ENCODE results near the gene PLA2G6.

Gene PLA2G6, protein sequence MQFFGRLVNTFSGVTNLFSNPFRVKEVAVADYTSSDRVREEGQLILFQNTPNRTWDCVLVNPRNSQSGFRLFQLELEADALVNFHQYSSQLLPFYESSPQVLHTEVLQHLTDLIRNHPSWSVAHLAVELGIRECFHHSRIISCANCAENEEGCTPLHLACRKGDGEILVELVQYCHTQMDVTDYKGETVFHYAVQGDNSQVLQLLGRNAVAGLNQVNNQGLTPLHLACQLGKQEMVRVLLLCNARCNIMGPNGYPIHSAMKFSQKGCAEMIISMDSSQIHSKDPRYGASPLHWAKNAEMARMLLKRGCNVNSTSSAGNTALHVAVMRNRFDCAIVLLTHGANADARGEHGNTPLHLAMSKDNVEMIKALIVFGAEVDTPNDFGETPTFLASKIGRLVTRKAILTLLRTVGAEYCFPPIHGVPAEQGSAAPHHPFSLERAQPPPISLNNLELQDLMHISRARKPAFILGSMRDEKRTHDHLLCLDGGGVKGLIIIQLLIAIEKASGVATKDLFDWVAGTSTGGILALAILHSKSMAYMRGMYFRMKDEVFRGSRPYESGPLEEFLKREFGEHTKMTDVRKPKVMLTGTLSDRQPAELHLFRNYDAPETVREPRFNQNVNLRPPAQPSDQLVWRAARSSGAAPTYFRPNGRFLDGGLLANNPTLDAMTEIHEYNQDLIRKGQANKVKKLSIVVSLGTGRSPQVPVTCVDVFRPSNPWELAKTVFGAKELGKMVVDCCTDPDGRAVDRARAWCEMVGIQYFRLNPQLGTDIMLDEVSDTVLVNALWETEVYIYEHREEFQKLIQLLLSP

DNA sequence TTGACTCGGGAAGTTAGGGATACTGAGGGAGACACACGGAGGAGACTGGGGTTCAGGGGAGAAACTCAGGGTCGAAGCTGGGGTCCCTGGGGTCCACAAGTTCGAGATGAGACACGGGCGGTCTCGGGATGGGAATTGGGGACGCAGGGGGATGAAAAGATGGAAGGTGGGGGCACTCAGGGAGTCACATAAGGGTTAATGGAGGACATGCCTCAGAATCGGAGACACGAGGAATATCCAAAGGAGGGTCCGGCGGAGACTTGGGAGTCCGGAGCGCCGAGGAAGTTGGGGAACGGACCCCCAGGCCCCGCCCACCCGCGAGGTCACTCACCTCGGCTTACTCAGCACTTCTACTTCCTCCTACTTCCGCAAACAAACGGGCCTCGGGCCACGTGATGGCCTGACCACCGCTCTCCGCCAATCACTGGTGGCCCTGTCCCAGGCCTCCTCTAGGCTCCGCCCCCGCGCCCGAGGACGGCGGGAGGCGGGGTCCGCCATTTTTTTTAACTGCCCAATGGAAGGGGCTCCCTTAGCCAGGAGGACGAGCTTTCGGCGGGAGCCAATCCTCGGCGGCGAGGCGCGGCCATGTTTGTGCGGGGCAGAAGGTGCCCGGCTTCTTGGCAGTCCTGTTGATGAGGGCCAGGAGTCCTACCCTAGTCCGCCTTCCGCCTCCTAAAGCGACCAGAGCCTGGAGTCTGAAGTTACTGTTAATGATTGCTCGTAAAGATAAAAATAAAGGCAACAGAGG lies at the start of gene PLA2G6:
Gene PLA2G6, minus strand, starts transcription at position 378 of the 748 bp plus-strand sequence. CDS start 12,404 bp downstream, outside the sequence.
- DNase-seq: peak; percentile 99

GRCh38 chr22:38230916-38231315 lies 49.3 kb upstream of the PLA2G6 start:
- no peak for DNase-seq

DNA sequence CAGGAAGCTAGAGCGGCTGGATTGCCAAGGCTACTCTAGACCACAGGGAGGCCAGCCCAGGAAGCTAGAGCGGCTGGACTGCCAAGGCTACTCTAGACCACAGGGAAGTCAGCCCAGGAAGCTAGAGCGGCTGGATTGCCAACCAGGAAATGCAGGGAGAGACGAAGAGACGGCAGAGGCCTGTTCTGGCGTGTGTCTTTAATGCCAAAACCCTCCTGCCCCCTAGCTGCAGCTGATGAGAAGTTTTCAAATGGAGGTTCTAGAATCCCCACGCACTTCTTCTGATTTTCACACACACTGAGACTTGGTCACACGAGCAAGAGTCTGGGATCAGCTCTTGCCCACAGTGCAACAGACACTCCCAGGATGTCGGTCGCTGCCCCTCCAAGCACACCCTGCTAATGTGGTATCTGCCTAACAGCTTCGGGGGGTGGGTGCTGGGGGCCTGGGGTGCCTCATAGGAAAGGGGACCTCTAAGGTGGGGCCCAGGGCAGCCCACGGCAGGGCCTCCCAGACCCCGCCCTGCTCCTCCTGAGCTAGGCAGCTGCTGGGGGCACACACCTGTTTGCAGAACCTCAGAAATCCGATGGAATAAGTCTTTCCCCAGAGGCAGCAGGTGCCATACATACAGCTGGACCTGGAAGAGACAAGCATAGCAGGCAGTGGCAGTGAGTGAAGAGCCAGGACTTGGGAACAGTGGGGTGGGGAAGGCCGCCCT lies 48.6 kb upstream of the PLA2G6 start:
- DNase-seq: peak; percentile 56

DNA sequence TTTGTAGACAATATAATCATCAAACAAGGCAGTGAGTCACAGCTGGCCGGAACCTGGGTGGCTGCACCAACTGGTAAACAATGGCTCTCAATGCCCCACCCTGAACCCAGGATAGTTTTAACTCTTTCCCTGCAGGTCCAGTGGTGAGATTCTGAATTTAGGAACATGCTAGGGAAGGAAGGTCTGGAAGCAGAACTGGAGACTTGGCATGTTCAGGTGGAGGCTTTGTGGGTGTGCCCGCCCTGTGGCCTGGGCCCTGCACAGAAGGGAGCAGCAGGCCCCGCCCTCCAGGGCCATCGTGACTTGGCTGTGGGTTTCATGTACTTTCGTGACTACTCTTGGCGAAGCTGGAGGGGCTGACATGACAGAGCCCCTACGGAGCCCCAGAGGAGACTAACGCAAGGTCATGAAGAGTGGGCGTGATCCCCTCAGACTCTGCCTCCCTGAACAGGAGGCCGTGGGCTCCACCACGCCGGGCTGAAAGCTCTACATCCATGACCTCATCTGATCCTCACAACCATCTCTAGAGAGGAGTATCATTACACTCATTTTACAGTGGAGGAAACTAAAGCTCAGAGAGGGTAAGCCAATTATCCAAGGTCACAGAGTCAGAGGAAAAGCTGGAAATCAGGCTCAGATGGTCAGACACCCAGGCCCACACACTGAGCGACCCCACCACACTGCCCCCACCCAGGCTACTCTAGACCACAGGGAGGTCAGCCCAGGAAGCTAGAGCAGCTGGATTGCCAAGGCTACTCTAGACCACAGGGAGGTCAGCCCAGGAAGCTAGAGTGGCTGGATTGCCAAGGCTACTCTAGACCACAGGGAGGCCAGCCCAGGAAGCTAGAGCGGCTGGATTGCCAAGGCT lies 47.5 kb upstream of the PLA2G6 start:
- DNase-seq: no peak

- no peak for DNase-seq
These were observed 46.8 kb upstream of the PLA2G6 start for GRCh38 chr22:38228326-38228872.

- no peak for DNase-seq
These were observed 45.4 kb upstream of the PLA2G6 start for GRCh38 chr22:38226853-38227649.

- DNase-seq: no peak
These were observed 41.8 kb upstream of the PLA2G6 start for GRCh38 chr22:38223289-38223960.

DNA sequence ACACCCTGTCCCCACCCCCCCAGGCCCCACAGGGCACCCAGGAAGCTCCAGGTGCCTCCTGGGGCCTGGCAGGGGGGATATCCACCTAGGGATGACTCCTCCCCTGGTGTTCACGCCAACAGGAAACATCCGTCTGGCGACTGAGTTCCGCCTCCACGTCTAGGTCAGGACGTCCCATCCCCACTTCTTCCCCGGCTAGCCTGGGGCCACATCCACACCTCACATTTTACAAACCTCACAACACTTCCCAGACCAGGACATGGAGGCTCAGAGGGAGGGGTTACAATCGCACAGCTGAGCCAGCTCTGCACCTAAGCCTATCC lies 41.1 kb upstream of the PLA2G6 start:
- DNase-seq: no peak

DNA sequence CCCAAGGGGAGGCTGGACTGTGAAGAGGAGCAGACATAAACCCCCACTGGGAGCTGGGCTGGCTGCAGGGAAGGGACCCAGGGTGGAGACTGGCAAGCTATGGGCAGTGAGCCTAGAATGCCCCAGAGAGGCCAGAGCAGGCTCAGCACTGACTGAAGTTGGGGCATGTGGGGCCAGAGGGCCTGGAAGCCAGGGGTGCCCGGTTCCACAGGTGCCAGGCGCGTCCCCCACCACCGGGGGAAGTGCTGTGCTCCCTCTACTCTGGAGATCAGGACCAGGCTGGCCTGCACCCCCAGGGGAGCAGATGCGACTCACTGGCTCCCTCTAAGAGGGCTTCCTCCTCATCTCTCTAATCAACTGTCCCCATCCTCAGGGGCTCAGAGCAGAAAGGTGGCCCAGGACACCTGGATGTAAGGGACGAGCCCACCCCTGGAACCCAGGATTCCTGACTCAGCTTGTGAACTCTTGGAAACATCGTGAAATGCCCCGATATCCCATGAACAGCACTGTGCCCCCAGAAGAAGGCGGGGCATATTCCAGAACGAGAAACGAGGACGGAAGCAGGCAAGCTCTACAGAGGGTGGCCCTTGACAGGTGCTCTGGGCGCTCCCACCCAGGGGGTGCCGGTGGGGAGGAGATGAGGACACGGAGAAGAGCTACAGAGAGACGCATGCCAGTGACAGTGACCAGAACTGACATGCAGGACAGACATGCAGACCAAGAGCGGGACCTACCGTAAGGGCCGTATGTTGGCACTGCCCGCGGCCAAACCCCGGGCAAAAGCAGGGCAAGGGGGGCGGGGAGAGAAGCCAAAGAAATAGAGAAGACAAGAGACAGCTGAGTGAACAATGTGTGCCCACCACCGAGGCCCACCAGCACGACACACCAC lies 40.5 kb upstream of the PLA2G6 start:
- DNase-seq: no peak

DNA sequence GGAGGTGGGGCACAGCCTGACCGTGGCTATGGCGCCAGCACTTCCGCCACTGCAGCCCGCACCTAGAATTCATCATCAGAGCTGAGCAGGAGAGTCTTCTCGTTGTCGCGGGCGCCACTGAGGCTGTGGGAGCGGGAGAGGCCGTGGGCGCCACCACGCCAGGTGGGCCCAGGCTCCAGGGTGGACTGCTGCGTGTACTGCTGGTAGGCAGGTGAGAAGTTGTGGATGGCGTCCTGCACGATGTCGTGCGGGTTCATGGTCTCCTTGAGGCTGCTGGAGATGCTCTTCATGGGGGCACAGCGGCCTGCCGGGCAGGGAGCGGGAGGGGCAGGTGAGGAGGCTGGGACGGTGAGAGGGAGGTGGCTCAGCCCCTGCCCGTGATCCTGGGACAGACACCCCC lies 39.8 kb upstream of the PLA2G6 start:
- no peak for DNase-seq

DNA sequence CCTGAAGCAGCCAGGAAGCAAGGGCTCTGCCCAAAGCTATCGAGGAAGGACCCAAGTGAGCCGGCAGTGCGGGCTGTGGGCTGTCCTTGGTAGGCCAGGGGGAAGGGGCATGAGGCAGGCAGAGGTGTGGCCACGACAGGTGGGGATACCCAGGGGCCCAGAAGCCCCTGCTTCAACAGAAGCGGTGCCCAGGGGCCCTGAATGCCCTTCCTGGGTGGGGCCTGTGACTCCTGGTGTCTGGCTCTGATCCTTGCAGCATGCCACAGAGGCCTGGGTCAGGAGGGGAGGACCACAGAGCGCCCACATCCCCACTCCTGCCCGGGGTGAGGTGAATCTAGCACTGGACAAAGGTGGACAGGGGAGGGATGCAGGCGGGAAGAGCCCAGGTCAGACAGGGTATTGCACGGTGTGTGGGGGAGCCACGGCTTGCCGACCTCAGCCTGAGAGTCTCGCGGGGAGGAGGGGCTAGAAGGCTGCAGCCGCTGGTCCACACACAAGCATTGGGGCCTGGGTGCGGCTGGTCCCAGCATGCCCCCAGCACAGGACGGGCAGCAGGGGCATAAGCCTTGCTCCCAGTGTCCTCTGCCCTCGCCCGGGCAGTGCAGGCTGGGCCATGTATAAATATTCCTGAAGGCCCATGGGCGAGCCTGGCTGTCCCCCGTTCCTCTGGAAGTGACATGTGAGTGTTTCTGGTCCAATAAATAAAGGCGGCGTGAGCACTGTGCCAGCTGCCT lies 39.2 kb upstream of the PLA2G6 start:
- DNase-seq: no peak

GRCh38 chr22:38220163-38220562 lies 38.5 kb upstream of the PLA2G6 start:
- no peak for DNase-seq

DNA sequence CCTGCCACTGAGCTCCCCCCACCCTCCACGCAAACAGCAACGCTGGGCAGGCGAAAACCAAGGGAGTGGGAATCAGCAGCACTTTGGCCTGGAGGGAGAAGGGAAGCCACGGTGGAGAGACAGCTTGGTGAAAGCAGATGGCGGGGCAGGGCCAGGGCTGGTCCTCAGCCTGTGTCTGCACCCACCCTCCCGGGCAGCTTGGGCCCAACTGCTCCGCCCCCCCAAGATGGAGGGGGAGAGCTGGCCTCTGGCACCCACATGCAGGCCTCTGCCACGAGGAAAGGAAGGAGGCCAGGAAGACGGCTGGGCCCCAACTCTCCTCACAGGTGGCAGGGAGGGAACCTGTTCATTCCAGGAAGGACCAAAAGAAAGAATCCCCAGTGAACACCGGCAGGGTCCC lies 38.0 kb upstream of the PLA2G6 start:
- no peak for DNase-seq

DNA sequence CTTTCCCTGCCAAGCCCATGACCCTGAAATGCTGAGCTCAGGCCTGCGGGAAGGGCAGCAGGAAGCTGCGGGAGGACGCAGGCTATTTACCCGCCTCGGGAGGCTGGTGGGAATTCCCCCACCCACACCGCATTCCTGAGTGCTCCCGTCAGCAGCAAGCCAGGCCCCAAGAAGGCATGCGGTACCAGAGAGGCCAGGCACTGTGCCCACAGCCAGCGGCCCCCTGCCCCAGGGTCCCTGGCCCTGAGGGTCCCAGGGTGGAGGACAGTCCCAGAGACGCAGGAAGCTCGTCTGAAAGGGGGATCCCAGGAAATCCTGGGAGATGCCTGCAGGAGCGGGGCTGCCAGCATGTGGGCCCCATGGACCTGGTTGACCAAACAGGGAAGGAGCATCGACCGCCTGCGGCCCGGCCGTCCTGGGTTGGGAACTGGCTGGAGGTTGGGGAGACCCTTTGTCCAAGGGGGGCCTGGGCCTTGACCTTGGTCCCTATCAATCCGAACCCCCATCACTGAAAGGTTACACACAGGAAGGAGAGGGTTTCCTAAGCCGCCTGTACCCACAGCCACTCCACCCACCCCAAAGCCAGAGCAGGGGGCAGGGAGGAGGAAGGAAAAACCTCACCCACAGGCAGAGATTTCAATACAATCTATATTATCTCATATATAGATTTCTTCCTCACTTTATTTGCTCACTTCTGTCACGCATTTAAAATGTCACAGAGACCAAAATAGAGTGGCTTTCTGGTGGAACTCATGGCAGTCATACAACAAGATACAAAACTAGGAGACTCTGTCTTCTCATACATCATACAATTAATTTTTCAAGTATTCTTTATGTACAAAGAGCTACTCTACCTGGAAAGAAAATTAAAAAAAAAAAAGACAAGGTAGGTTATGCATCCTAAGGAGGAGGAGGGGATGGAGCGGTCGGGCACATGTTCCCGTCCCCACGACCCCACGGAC lies 37.3 kb upstream of the PLA2G6 start:
- DNase-seq: peak; percentile 54

- no peak for DNase-seq
These were observed 33.8 kb upstream of the PLA2G6 start for GRCh38 chr22:38215156-38216038.

All from CD4-positive, alpha-beta T cell treated with Interferon gamma for 1 hour (primary cell).